ENCODE data around the gene ELP2. TPM values are rescaled to one million over a fixed set of nuclear protein-coding genes. Genes with fewer than 3 reads are reported as not detected.

The ELP2 gene
- polyA plus RNA-seq, 1 of the 3 experiments (the other 2 are of a cell fraction), result 38.3 TPM

GRCh38 chr18:36135264-36135663 lies 5.6 kb downstream of the ELP2 start:
- WGBS (ENCODE audit: low lambda C conversion rate), result 97% methylated on average over 1 of the region's 1 CpG
- no peak overlapping the region for H3K9ac ChIP-seq
- TF ChIP-seq EZH2phosphoT487 (IDR thresholded peaks at IDR 0.05; ENCODE audit: borderline replicate concordance, low read depth) (no peak), SIN3A (IDR thresholded peaks at IDR 0.05; ENCODE audit: borderline replicate concordance, low read depth, low read length) (no peak), RFX5 (IDR thresholded peaks at IDR 0.05; ENCODE audit: low read length) (no peak), GATA2 (CRISPR knock-in tag; IDR thresholded peaks at IDR 0.05) (no peak), NRF1 (IDR thresholded peaks at IDR 0.05; ENCODE audit: low read depth, low read length) (no peak), RCOR1 (IDR thresholded peaks at IDR 0.05; ENCODE audit: low read length) (no peak), USF2 (IDR thresholded peaks at IDR 0.05; ENCODE audit: borderline replicate concordance, low read depth, low read length) (no peak), TCF12 (IDR thresholded peaks at IDR 0.05) (no peak), CTCF (IDR thresholded peaks at IDR 0.05) (no peak), POLR2AphosphoS5 (IDR thresholded peaks at IDR 0.05; ENCODE audit: low read depth, low read length) (no peak), RAD21 (IDR thresholded peaks at IDR 0.05; ENCODE audit: low read length) (no peak), NFIC (IDR thresholded peaks at IDR 0.05; ENCODE audit: borderline replicate concordance) (no peak)
- H3K27me3 ChIP-seq (ENCODE audit: insufficient read depth), result no peaks in the 10 kb centered on the region
- peaks cover 4 to 21% of the 10 kb centered on the region in 2 experiments; a peak in 2 of 4 replicates for H3K4me1 ChIP-seq (ENCODE audit: control insufficient read depth in 1 of 2, insufficient read depth in 2 of 2, low read depth in 1 of 2, low read length in 1 of 2)
- no peak overlapping the region for H2AFZ ChIP-seq (ENCODE audit: low read depth)
- no peak for DNase-seq
- CTCF ChIA-PET, result interaction anchor here (1.1 to 2.5 kb wide), 2 partner anchors 14 to 149 kb away, joined by 3 to 7 read pairs; no protein-coding TSS in a partner anchor
- H3K36me3 ChIP-seq (replicated peaks in 1 of 2; ENCODE audit: control insufficient read depth in 1 of 2, insufficient read depth in 2 of 2, low read length in 1 of 2), result peaks cover 50 to 56% of the 10 kb centered on the region in 2 experiments
- H3F3A ChIP-seq (replicated peaks; ENCODE audit: insufficient read depth), result no peaks in the 10 kb centered on the region
- no peak overlapping the region for H3K4me3 ChIP-seq (ENCODE audit: low read depth in 2 of 2, low read length in 1 of 2)
- no peak overlapping the region for H3K4me2 ChIP-seq
- no peaks in the 10 kb centered on the region for H3K9me3 ChIP-seq
- no peak overlapping the region for H3K27ac ChIP-seq (ENCODE audit: low read depth in 2 of 2, low read length in 1 of 2)
- H3K9me2 ChIP-seq, result no peaks in the 10 kb centered on the region
- POLR2A ChIA-PET, result no interaction called here
- peaks cover 74% of the 10 kb centered on the region for H3K79me2 ChIP-seq (ENCODE audit: insufficient read depth)
- H4K20me1 ChIP-seq (ENCODE audit: insufficient read depth), result peaks cover 47% of the 10 kb centered on the region

GRCh38 chr18:36139245-36139644 lies 9.5 kb downstream of the ELP2 start:
- Histone ChIP-seq H3K79me2 (ENCODE audit: insufficient read depth) (peaks cover 39% of the 10 kb centered on the region), H3K9me2 (no peaks in the 10 kb centered on the region), H3K9me3 (no peaks in the 10 kb centered on the region), H3K4me2 (no peak overlapping the region), H3K4me3 (ENCODE audit: low read depth in 2 of 2, low read length in 1 of 2) (no peak overlapping the region), H3K36me3 (replicated peaks in 1 of 2; ENCODE audit: control insufficient read depth in 1 of 2, insufficient read depth in 2 of 2, low read length in 1 of 2) (peaks cover 77 to 81% of the 10 kb centered on the region in 2 experiments), H4K20me1 (ENCODE audit: insufficient read depth) (peaks cover 17% of the 10 kb centered on the region), H3F3A (replicated peaks; ENCODE audit: insufficient read depth) (no peaks in the 10 kb centered on the region), H3K27me3 (ENCODE audit: insufficient read depth) (no peaks in the 10 kb centered on the region), H2AFZ (ENCODE audit: low read depth) (no peak overlapping the region), H3K4me1 (ENCODE audit: control insufficient read depth in 1 of 2, insufficient read depth in 2 of 2, low read depth in 1 of 2, low read length in 1 of 2) (peaks cover 0 to 4% of the 10 kb centered on the region in 2 experiments; a peak in 1 of 4 replicates), H3K27ac (ENCODE audit: low read depth in 2 of 2, low read length in 1 of 2) (no peak overlapping the region), H3K9ac (no peak overlapping the region)
- no peak for DNase-seq
- CTCF ChIA-PET, result interaction anchor here (1.2 to 2.3 kb wide), 3 partner anchors 121 to 145 kb away, joined by 3 to 7 read pairs (median 4); no protein-coding TSS in a partner anchor
- POLR2A ChIA-PET, result no interaction called here
- 98% methylated on average over 5 of the region's 5 CpGs for WGBS (ENCODE audit: low lambda C conversion rate)
- no peak for TF ChIP-seq FOXM1 (IDR thresholded peaks at IDR 0.05; ENCODE audit: low read depth)
- TF ChIP-seq EP300 (IDR thresholded peaks at IDR 0.05; ENCODE audit: borderline replicate concordance in 1 of 2, low read depth in 1 of 2, low read length in 1 of 2), result no peak
- no peak for TF ChIP-seq RXRA (IDR thresholded peaks at IDR 0.05; ENCODE audit: borderline replicate concordance, low read depth)
- TF ChIP-seq PBX3 (IDR thresholded peaks at IDR 0.05), result no peak
- TF ChIP-seq RAD21 (IDR thresholded peaks at IDR 0.05; ENCODE audit: low read length), result no peak
- TF ChIP-seq USF1 (IDR thresholded peaks at IDR 0.05; ENCODE audit: borderline replicate concordance, low read depth), result no peak
- no peak for TF ChIP-seq GATA2 (CRISPR knock-in tag; IDR thresholded peaks at IDR 0.05)
- TF ChIP-seq TAF1 (IDR thresholded peaks at IDR 0.05; ENCODE audit: borderline replicate concordance, low read depth, low read length), result no peak
- no peak for TF ChIP-seq GABPA (IDR thresholded peaks at IDR 0.05; ENCODE audit: low read depth)
- TF ChIP-seq SMC3 (IDR thresholded peaks at IDR 0.05; ENCODE audit: low read depth, low read length), result no peak
- no peak for TF ChIP-seq FOSL2 (IDR thresholded peaks at IDR 0.05; ENCODE audit: borderline replicate concordance, low read depth)
- TF ChIP-seq IRF3 (IDR thresholded peaks at IDR 0.05; ENCODE audit: low read depth, low read length), result no peak
